Astrocyte of the hippocampus (primary cell): Measurements from ENCODE around the gene NINJ1.

Experiments used
- DNase-seq: peaks from one replicate; pipeline ENCODE4 v3.0.0; 2011; ENCODE audit warnings: low read depth, low spot score

The NINJ1 gene

DNA sequence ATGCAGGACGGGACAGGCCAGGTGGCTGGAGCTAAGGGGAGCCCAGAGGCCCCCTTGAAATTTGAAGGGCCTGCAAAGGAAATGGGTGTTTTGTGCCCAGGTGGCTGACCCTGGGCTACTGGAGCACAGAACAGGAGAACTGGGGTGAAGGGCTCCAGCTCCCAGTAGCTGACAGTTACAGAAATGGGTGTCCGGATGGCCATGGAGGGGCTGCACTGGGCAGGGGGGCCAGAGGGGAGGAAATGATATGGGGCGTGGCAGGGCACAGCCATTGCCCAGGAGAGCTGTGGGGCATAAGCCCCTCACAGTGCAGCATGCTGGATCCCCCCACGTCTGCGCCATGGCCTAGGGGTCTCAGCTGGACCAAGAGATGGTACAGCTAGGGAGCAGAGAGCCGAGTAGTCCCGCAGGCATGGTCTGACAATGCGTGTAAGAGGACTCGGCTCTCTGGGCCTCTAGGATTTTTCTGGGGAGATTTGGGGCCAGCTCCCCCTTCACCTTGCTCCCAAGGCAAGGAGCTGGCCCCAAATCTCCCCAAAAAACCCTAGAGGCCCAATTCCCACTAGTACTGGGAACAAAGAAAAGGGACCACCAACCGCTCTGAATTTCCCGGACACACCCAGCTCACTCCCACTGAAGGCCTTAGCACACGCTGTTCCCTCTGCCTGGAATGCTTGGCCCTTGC is 45.9 kb downstream of the NINJ1 start:
- DNase-seq = no peak

DNA sequence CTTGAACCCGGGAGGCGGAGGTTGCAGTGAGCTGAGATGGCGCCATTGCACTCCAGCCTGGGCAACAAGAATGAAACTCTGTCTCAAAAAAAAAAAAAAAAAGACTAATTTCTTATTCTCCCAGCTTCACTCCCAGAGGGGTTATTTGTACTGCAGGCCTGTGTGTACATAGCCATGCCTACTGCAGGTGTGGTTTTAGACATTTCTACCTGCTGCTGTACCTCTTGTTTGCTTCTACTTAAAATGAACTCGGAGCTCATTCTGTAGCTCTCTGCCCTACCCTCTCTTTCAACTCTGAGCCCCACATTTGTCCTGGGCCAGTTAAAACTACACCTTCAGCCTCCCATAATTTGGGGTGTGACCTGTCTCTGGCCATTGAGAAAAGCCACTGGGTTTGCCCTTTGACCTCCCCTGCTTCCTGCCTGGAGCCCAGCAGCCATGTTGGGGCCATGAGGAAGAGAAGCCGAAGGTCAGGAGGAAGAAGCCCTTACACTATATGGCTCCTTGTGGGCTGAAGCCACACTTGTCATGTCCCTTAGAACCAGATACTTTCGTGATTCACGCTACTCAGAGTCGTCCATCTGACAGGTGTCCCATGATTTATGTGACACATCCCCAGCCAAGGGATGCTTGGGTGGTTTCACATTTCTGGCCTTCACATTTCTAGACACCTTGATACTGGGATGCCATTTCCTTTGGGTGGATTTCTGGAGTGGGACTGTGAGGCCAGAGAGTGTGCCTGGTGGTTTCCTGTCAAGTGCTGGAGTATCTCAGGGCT is 47.4 kb downstream of the NINJ1 start:
- DNase-seq = no peak

DNA sequence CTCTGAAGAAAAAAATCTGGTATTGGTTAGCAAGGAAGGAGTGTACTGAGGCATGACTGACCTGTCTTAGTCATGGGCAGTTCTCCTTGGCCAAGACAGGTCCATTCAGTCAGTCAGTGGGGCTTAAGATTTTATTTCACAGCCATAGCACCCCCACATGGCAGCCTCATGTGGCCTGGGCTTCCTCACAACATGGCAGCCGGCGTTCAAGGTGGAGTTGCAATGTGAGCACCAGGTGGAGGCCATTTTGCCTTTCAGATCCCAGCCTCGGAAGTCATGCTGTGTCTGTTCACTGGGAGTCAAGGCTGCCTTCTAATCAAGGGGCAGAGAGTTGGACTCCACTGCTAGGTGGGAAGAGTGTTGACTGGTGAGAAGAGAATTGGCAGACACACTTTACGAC is 48.4 kb downstream of the NINJ1 start:
- DNase-seq = no peak

DNA sequence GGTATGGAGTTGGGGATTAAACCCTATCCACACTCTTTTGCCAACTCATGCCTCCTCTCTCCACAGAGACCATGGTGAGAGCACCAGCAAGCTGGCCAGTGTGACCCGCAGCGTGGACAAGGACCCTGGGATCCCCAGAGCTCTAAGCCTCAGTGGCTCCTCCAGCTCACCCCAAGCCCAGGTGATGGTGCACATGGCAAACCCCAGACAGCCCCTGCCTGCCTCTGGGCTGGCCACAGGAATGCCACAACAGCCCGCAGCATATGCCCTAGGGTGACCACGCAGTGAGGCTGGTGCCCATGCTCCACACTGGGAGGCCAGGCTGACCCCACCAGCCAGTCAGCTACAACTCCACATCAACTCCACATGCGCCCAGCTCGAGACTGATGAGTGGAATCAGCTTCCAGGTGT is 49.6 kb downstream of the NINJ1 start:
- DNase-seq = no peak

DNA sequence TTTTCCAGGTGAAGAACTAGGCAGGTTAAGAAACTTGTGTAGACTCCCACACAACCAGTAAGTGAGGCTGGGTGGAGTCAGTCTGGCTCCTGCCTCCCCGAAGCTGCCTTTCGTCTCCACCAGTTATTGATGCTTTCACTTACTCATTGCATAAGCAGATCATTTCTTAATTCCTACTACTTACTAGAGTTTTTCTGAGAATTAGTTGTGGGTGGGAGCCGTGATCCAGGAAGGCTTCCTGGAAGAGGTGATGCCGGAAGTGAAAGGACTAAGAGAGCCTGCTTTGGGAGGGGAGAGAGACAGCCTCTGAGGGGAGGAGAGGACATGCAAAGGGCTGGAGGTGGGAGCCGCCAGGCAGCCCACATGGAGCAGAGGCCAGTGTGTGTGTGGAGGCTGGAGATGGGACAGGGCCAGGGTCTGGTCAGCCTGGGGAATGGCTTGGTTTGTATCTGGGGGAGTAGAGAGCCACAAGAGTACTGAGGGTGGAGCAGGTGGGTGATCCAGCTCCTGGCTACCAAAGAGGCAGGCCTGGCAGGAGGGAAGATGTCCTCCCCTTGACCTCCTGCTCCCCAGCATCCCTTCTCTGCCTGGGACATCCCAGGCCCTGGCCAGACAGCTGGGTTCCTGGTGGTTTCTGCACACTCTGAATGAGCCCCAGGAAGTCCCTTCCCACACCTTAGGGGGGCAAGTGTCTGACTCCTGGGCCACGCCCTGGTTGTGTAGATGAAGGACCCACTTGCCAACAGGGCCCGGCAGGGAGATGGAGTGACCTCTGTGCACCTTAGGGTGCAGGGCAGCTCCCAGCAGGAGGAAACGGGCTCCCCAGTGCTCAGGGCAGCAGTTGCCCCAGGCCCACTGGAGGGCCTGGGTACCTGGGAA is 50.2 kb downstream of the NINJ1 start:
- no peak for DNase-seq

DNA sequence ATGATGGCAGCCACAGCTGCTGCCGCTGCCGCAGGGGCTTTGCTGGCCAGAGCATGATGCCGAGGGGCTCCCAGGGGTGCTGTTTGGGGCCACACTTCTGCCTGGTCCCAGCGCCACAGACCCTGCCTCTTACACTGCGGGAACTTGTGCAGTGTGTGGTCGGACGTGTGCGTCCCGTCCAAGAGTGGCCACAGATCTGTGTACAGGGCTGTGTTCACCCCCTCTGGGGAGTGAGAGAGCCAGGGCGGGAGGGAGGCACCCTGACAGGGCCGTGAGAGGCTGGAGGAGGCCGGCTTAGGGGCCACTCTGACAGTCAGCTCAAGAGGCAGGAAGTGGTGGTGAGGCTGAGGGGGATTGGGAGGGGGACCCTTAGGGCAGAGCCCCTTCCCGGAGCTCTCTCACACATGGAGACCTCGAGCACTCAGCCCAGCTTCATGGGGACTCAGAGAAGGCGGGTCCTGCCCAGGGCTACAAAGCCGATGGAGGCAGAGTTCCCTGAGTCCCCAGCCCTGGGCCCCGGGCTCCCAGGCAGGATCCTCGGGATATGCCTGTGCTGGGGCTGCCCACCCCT is 51.1 kb downstream of the NINJ1 start:
- no peak for DNase-seq

DNA sequence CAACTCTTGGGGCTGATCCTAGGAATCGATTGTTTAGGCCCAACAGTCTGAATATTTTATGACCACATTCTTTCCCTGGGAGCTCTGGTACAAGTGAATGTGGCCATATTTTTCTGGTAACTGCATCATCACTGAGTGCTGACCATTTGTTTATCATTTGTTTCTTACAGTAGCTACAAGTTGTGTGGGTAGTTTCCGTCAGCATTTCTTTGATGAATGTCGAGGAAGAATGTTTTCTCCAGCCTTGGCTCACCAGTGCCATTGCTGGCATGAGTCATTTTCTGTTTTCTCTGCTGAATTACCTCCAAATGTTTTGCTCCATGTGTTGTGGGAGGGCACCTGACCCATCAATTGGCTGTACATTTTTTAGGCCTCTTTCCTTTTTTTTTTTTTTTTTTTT is 52.1 kb downstream of the NINJ1 start:
- DNase-seq = peak; percentile 89

DNA sequence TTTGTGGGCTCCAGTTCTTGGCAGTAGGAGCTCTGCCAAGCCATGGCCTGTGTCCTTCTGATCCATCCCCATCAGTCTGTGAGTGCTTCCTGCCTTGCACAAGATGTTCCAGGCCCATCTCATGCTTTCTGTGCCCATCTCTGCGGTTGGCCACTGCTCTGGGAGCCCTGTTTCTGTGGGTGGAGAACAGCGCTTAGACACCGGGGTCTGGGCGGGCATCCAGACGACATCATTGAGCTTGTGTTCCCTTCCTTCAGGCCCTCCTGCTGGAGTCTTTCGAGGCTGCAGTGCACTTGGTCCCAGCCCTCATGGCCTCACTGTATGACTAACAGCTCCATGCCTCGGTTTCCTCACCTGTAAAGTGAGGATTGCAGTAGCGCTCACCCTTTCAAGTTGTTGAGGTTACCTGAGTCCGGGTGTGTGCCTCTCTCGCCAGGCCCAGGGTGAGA is 52.9 kb downstream of the NINJ1 start:
- DNase-seq = no peak

DNA sequence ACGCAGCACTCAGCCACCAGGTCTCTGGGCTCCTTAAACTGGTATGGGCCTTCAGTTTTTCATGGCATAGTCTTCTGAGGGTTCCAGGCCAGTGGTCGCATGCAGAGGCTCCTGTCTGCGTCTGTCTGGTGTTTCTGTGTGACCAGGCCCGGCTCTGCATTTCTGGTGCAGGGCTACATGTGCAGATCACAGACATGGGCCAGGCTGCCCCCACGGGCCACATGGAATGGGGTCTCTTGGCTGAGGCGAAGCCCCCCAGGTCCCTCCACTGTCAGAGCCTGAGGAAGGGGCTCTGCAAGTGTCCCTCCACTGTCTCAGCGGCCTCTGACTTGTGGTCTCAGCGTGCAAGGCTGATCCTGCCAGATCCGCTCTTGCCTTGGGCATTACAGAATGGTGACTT is 53.6 kb downstream of the NINJ1 start:
- DNase-seq = no peak

DNA sequence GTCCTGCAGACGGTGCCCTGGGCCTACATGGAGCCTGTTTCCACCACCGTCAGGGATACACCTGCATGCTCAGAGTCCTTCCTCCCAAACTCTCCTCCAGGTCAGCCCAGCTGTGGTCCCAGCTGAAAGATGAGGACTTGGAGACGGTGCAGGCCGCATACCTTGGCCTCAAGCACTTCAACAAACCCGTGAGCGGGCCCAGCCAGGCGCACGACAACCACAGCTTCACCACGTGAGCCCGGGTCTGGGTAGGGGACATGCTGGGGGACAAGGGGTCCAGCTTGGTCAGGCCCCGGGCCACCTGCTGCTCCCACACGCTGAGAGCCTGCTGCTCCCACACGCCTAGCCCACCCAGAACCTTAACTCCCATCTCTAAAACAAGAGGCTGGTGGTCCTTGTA is 54.7 kb downstream of the NINJ1 start:
- no peak for DNase-seq

DNA sequence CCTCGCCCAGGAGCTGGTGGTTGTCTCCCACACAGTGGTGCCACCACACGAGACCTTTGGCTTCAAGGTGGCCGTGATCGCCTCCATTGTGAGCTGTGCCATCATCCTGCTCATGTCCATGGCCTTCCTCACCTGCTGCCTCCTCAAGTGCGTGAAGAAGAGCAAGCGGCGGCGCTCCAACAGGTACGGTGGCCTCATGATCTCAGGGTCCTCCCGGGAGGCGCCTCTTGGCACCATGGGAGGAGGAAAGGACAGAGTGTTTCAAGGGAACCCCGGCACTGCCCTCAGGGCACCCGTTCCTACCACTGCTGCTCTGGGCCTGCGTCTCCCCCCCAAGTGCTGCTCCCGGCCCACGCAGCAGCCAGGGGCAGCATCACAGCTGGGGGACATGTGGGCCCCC is 56.2 kb downstream of the NINJ1 start:
- DNase-seq = no peak

DNA sequence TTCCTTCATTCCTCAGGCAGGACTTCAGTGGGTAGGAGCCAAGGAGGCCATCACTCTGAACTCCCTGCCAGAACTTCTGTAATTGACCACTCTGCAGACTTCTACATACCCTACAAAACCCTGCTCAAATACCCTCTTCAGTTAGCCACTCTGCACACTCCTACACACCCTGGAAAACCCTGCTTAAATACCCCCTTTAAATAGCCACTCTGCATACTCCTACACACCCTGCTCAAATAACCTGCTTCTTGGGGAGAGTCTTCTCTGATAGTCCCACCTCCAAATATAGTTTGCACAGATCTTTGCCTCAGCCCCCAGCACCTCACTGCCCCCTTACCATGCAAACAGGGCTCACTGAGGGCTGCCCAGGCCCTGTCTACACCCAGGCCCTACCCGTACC is 56.7 kb downstream of the NINJ1 start:
- DNase-seq = no peak

DNA sequence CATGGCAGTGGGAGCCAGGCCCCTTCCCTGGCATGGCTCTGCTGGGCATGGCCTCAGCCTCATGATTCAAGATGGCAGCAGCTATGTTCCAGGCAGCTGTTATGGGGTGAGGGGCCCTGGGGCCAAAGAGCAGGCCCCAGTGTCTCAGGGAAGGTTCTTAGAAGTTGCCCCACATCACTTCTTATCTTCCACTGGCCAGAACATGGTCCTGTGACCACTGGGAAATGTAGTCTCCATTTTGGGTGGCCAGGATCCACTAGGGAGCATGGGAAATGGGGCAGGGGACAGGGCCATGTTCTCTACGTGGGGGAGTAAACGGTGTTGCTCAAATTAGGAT is 57.3 kb downstream of the NINJ1 start:
- no peak for DNase-seq

DNA sequence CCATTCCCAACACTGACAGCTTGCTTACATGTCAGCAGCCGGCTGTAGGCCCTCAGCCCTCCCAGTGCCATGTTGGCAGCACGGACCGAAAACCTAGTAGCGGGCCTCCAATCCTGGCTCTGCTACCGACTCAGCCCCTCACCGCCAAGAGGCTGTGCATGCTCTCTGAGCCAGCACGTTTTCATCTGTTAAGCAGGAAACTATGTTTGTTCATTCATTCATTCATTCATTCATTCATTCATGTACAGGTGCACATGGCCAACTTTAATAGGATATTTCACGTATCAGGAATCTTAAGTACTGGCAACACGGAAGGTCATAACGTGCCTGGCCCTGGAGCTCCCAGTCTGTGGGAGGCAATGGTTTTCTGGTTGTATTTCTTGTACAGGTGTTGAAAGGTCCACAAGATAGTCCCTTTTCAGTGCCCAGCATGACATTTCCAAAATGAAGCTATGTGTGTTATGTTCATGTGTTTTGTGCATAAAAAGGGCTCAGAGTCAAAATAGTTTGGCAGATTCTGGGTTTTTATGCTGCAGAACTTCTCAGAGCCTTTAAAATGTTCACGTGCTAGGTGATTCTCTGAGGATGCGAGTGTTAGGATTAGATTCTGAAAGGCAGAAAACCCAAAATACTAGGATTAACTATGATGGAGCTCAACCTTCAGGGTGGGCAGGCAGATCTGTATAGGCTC is 57.8 kb downstream of the NINJ1 start:
- no peak for DNase-seq

DNA sequence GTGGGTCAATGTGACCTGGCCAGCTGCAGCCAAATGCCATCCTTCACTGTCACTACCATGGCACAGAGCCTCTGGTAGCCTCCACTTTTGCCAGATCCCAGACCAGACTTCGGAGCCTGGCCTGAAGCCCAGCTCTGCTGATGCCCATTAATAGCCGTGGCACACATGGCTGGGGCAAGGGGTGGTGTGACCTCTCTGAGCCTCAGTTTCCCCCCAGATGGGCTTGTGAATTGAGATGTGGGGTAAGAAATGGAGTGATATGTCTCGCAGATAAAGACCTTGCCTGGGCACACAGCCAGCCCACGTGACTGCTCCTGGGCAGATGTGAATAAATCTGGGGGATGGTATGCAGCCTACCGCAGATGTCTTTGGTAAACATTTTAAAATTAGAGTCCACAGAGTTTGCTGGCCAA is 61.7 kb downstream of the NINJ1 start:
- peak; percentile 56 for DNase-seq
